Prostate gland (tissue), 2 donors: ENCODE results near the gene AMN1.

Source experiments
- CTCF ChIP-seq, 4 experiments: fragments of 200-600 bp in 2 of 4; fragments of 450-650 bp in 2 of 4; sonication (generic) in 2 of 4; IDR thresholded peaks; 1 replicate in 3 of 4; 2 replicates in 1 of 4; pipeline ENCODE4 v1.5.1; 2016 to 2019; ENCODE audit warnings: antibody characterized with exemption in 4 of 4, mild to moderate bottlenecking in 2 of 4, moderate library complexity in 2 of 4
- POLR2A ChIP-seq: fragments of 450-650 bp; IDR thresholded peaks from one replicate; pipeline ENCODE4 v1.6.1; 2016; ENCODE audit warnings: antibody characterized with exemption, mild to moderate bottlenecking

- TF ChIP-seq CTCF (IDR thresholded peaks at IDR 0.05): no peak
- TF ChIP-seq POLR2A: no peak
These were observed 884 bp upstream of the AMN1 start for GRCh38 chr12:31729705-31730104.
